ENCODE data around the gene HSPA4. TPM values are rescaled to one million over a fixed set of nuclear protein-coding genes. Genes with fewer than 3 reads are reported as not detected.
A peak's percentile ranks its signal among the peaks of the same experiment; 100 is the strongest.
"Not testable (repeated sequence)": the region's sequence is repeated elsewhere in the genome, so short reads cannot be mapped to it uniquely, and the experiment has no call there.

The HSPA4 gene
- 133 and 138 TPM in 2 replicates for total RNA-seq
- long read RNA-seq, full-length matches to known transcripts = 760 of 954 reads
- long read RNA-seq, partial matches to known transcripts = 124 of 954 reads
- long read RNA-seq, other reads (novel, unspliced or antisense) = 70 of 954 reads

GRCh38 chr5:133051542-133052316, at the start of gene HSPA4:
Gene HSPA4 (plus strand): TSS chr5:133052013. CDS start chr5:133052251, 238 bp downstream.
- Mint-ChIP-seq H3K27me3 (no peaks in the 10 kb centered on the region), H3K36me3 (ENCODE audit: insufficient read depth) (peaks cover 2% of the 10 kb centered on the region), H3K4me3 (ENCODE audit: low read depth) (peak within 1 kb of the TSS; percentile 94), H3K9me3 (ENCODE audit: low read depth) (no peaks in the 10 kb centered on the region), H3K27ac (peak within 1 kb of the TSS; percentile 100), H3K4me1 (ENCODE audit: low read depth) (peaks cover 34% of the 10 kb centered on the region)
- peak; percentile 94 for DNase-seq (ENCODE audit: low spot score, unreplicated experiment)
- no peak for TF ChIP-seq CTCF (IDR thresholded peaks at IDR 0.05; ENCODE audit: unreplicated experiment)

- no peaks in the 10 kb centered on the region for H3K27me3 Mint-ChIP-seq
- DNase-seq (ENCODE audit: low spot score, unreplicated experiment) = no peak
- H3K4me3 Mint-ChIP-seq (ENCODE audit: low read depth) = no peak overlapping the region
- TF ChIP-seq CTCF (IDR thresholded peaks at IDR 0.05; ENCODE audit: unreplicated experiment) = no peak
- H3K27ac Mint-ChIP-seq = no peak overlapping the region
- H3K9me3 Mint-ChIP-seq (ENCODE audit: low read depth) = peaks cover 3% of the 10 kb centered on the region
- H3K4me1 Mint-ChIP-seq (ENCODE audit: low read depth) = no peaks in the 10 kb centered on the region
- H3K36me3 Mint-ChIP-seq (ENCODE audit: insufficient read depth) = peaks cover 20% of the 10 kb centered on the region
These were observed 45.2 kb upstream of the HSPA4 start for GRCh38 chr5:133006653-133007052.

DNA sequence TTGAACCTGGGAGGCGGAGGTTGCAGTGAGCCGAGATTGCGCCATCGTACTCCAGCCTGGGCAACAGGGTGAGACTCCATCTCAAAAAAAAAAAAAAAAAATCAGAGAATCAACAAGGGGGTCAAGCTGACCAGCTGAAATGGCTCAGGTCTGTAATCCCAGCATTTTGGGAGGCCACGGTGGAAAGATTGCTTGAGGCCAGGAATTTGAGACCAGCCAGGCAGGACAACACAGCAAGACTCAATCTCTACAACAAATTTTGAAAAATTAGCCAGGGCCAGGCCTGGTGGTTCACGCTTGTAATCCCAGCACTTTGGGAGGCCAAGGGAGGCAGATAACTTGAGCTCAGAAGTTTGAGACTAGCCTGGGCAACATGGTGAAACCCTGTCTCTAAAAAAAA, 43.4 kb upstream of the HSPA4 start:
- DNase-seq (ENCODE audit: low spot score, unreplicated experiment); H3K4me3 Mint-ChIP-seq (ENCODE audit: low read depth); H3K27ac Mint-ChIP-seq; H3K4me1 Mint-ChIP-seq (ENCODE audit: low read depth); H3K9me3 Mint-ChIP-seq (ENCODE audit: low read depth); H3K27me3 Mint-ChIP-seq: not testable (repeated sequence)
- peaks cover 18% of the 10 kb centered on the region for H3K36me3 Mint-ChIP-seq (ENCODE audit: insufficient read depth)

DNA sequence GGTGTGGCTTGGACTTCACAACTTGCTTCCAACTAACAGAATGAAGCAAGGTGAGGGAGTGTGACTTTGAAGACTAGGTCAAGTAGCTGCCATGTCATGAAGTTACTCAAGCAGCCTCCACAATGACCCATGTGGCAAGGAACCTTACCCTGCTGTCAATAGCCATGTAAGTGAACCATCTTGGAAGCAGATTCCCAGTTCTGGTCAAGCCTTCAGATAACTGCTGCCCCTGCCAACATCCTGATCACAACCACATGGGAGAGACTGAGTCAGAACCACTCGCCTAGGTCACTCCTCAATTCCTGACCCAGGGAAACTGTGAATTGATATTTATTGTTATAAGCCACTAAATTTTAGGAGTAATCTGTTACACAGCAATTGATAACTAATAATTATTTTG, 36.3 kb upstream of the HSPA4 start:
- Mint-ChIP-seq H3K36me3 (ENCODE audit: insufficient read depth) (peaks cover 18% of the 10 kb centered on the region), H3K27me3 (no peaks in the 10 kb centered on the region), H3K4me1 (ENCODE audit: low read depth) (peaks cover 6% of the 10 kb centered on the region), H3K27ac (no peak overlapping the region), H3K9me3 (ENCODE audit: low read depth) (no peaks in the 10 kb centered on the region), H3K4me3 (ENCODE audit: low read depth) (no peak overlapping the region)
- no peak for TF ChIP-seq CTCF (IDR thresholded peaks at IDR 0.05; ENCODE audit: unreplicated experiment)
- no peak for DNase-seq (ENCODE audit: low spot score, unreplicated experiment)

DNA sequence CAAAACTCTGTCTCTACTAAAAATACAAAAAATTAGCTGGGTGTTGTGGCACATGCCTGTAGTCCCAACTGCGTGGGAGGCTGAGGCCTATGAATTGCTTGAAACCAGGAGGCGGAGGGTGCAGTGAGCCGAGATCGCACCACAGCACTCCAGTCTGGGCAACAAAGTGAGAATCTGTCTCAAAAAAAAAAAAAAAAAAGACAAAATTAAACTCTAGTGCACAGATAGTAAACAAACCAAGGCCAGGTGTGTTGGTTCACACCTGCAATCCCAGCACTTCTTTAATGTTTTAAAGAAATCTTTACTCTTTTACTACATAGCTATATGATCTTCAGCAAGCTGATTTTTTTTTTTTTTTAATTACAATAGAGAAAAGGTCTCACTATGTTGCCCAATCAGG, 33.8 kb upstream of the HSPA4 start:
- peaks cover 18% of the 10 kb centered on the region for H3K36me3 Mint-ChIP-seq (ENCODE audit: insufficient read depth)
- H3K4me3 Mint-ChIP-seq (ENCODE audit: low read depth) = no peak overlapping the region
- TF ChIP-seq CTCF (IDR thresholded peaks at IDR 0.05; ENCODE audit: unreplicated experiment) = no peak
- peak overlapping the region; percentile 64 for H3K27ac Mint-ChIP-seq
- no peaks in the 10 kb centered on the region for H3K9me3 Mint-ChIP-seq (ENCODE audit: low read depth)
- no peaks in the 10 kb centered on the region for H3K27me3 Mint-ChIP-seq
- no peak for DNase-seq (ENCODE audit: low spot score, unreplicated experiment)
- peaks cover 9% of the 10 kb centered on the region for H3K4me1 Mint-ChIP-seq (ENCODE audit: low read depth)

DNA sequence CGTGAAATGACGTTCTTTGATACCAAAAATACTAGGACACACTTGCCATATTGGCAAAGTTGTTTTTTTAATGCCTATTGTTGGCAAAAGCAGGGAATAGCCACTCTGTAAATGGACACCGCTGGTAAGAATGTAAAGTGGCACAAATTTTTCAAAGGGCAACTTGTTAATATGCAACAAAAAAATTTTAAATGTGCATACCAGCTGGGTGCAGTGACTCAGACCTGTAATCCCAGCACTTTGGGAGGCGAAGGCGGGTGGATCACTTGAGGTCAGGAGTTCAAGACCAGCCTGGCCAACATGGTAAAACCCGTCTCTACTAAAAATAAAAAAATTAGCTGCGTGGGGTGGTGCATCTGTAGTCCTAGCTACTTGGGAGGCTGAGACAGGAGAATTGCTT, 32.3 kb upstream of the HSPA4 start:
- DNase-seq (ENCODE audit: low spot score, unreplicated experiment); H3K9me3 Mint-ChIP-seq (ENCODE audit: low read depth); H3K4me1 Mint-ChIP-seq (ENCODE audit: low read depth); H3K4me3 Mint-ChIP-seq (ENCODE audit: low read depth); H3K27ac Mint-ChIP-seq; H3K27me3 Mint-ChIP-seq: not testable (repeated sequence)
- peaks cover 14% of the 10 kb centered on the region for H3K36me3 Mint-ChIP-seq (ENCODE audit: insufficient read depth)

Measured in progenitor cell of endocrine pancreas (in vitro differentiated cells).